Coronary artery (tissue), 2 donors: ENCODE data around the gene KCNJ6.
"Not testable (repeated sequence)": the region's sequence is repeated elsewhere in the genome, so short reads cannot be mapped to it uniquely, and the experiment has no call there.

Experiments used
- DNase-seq: peaks from one replicate; pipeline ENCODE4 v3.0.0-alpha.2; 2017; ENCODE audit warnings: low spot score
- H3K27ac ChIP-seq, 2 donors: fragments of 200-600 bp; sonication (generic); one replicate each; pipeline ENCODE4 v1.5.1; 2016 to 2019
- H3K4me3 ChIP-seq: fragments of 200-600 bp; sonication (generic); 2 replicates; pipeline ENCODE4 v1.5.1; 2016; ENCODE audit warnings: mild to moderate bottlenecking, moderate library complexity
- TF ChIP-seq, protein P1 (sequence below): fragments of 200-600 bp; sonication (generic); IDR thresholded peaks from one replicate; pipeline ENCODE4 v1.5.1; 2019; ENCODE audit warnings: antibody characterized with exemption

The KCNJ6 gene

GRCh38 chr21:37658121-37658816, 258.0 kb downstream of the KCNJ6 start:
- no peak for DNase-seq
- Histone ChIP-seq H3K27ac (peak overlapping the region in 1 of 2 donors; percentile 70), H3K4me3 (no peak overlapping the region)
- TF ChIP-seq, protein P1, sequence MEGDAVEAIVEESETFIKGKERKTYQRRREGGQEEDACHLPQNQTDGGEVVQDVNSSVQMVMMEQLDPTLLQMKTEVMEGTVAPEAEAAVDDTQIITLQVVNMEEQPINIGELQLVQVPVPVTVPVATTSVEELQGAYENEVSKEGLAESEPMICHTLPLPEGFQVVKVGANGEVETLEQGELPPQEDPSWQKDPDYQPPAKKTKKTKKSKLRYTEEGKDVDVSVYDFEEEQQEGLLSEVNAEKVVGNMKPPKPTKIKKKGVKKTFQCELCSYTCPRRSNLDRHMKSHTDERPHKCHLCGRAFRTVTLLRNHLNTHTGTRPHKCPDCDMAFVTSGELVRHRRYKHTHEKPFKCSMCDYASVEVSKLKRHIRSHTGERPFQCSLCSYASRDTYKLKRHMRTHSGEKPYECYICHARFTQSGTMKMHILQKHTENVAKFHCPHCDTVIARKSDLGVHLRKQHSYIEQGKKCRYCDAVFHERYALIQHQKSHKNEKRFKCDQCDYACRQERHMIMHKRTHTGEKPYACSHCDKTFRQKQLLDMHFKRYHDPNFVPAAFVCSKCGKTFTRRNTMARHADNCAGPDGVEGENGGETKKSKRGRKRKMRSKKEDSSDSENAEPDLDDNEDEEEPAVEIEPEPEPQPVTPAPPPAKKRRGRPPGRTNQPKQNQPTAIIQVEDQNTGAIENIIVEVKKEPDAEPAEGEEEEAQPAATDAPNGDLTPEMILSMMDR = no peak

DNA sequence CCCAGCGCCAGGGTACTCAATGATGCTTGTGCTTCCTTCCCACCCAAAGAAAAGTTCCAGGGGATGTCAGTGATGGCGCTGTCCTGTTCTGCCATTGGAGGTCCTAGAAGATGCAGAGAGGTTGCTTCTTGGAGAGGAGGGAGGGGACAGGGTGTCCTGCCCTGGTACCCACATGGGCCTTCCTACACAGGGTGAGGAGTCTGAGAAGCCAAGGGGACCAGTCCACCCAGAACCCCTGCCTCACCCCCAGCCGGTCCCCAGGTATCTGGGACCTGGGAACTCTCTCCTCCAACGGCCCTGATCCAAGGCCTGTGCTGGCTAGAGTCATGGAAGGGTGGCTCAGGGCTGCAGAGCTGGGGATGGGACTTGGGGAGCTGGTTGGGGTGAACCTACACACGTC, 259.4 kb downstream of the KCNJ6 start:
- TF ChIP-seq, protein P1 = no peak
- no peak for DNase-seq
- H3K27ac ChIP-seq = no peak overlapping the region
- no peak overlapping the region for H3K4me3 ChIP-seq

- no peak for DNase-seq
- Histone ChIP-seq H3K4me3 (no peak overlapping the region), H3K27ac (no peak overlapping the region)
- TF ChIP-seq, protein P1 = no peak
Measured at GRCh38 chr21:37655611-37656300, 260.5 kb downstream of the KCNJ6 start.

GRCh38 chr21:37654596-37654995, 261.7 kb downstream of the KCNJ6 start:
- TF ChIP-seq, protein P1 = no peak
- no peak overlapping the region for H3K4me3 ChIP-seq

DNA sequence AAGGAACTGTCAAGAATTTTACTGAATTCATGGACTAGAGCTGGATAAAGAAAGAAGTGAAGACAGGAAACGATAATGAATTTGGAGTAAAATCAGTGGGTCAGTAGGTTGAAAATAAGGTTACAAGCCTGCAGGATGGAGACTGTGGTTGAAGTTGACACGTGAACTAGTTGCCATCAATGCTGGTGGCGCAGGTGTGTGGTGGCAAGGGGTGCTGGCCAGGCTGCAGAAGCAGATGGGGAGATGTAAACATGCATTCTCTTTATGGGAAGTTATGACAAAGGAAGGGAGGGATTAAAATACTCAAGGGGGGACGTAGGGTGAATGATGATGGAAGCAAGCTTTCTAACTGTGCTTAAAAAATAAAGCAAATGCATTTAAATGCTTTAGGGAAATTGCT, 263.1 kb downstream of the KCNJ6 start:
- TF ChIP-seq, protein P1 = no peak
- Histone ChIP-seq H3K27ac (no peak overlapping the region), H3K4me3 (no peak overlapping the region)
- no peak for DNase-seq

More at GRCh38 chr21:37654596-37654995, 261.7 kb downstream of the KCNJ6 start:
- no peak overlapping the region for H3K27ac ChIP-seq
- no peak for DNase-seq

- TF ChIP-seq, protein P1 = no peak
- H3K4me3 ChIP-seq = no peak overlapping the region
- no peak overlapping the region for H3K27ac ChIP-seq
- DNase-seq = no peak
Measured at GRCh38 chr21:37647781-37648180, 268.5 kb downstream of the KCNJ6 start.

- not testable (repeated sequence) for DNase-seq, H3K27ac ChIP-seq, H3K4me3 ChIP-seq
Measured at GRCh38 chr21:37646761-37647160, 269.5 kb downstream of the KCNJ6 start.
